ENCODE measurements around the gene FRMD4A. TPM values are rescaled to one million over a fixed set of nuclear protein-coding genes. Genes with fewer than 3 reads are reported as not detected.

The FRMD4A gene
- total and polyA plus RNA-seq, 12 donors = 9.1 to 29.6 (median 14.6) TPM

DNA sequence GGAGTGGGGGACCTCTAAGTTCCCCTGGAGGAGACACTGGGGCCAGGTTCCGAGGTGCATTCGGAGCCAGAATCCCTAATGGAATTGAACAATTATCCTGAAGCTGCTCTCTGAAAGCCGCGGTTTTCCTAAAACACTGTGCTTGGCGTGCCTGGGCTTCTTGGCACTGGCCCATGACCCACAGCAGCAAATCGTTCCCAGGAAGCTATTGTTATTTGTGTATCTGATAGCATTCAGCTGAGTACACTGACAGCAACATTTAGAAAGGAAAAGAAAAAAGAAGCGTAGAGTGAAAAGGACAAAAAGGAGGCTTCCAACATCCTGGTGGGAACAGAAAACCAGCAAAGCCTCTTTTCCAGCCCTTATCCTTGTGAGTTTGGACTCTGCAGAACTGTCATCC, 339.8 kb downstream of the FRMD4A start:
- TF ChIP-seq POLR2A (IDR thresholded peaks at IDR 0.05) = no peak
- TF ChIP-seq, protein P1, sequence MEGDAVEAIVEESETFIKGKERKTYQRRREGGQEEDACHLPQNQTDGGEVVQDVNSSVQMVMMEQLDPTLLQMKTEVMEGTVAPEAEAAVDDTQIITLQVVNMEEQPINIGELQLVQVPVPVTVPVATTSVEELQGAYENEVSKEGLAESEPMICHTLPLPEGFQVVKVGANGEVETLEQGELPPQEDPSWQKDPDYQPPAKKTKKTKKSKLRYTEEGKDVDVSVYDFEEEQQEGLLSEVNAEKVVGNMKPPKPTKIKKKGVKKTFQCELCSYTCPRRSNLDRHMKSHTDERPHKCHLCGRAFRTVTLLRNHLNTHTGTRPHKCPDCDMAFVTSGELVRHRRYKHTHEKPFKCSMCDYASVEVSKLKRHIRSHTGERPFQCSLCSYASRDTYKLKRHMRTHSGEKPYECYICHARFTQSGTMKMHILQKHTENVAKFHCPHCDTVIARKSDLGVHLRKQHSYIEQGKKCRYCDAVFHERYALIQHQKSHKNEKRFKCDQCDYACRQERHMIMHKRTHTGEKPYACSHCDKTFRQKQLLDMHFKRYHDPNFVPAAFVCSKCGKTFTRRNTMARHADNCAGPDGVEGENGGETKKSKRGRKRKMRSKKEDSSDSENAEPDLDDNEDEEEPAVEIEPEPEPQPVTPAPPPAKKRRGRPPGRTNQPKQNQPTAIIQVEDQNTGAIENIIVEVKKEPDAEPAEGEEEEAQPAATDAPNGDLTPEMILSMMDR (IDR thresholded peaks at IDR 0.05) = no peak
- H3K4me3 ChIP-seq = no peak overlapping the region
- H3K4me1 ChIP-seq (replicated peaks in 1 of 2) = peaks cover 6 to 26% of the 10 kb centered on the region in 2 donors
- H3K36me3 ChIP-seq (replicated peaks in 1 of 2) = no peaks in the 10 kb centered on the region
- WGBS, 4 donors = 49 to 64% (median 63%) methylated on average over 7 of the region's 7 CpGs
- intact Hi-C loops (cut with DNase I) = no loop called here
- no peaks in the 10 kb centered on the region for H3K9me3 ChIP-seq (replicated peaks in 1 of 3)
- peak in 3 of 7 donors; percentile 18 to 57 (median 25) for DNase-seq
- no peaks in the 10 kb centered on the region for H3K27me3 ChIP-seq
- H3K27ac ChIP-seq = peak overlapping the region in 4 of 5 donors; percentile 6 to 81 (median 56)

DNA sequence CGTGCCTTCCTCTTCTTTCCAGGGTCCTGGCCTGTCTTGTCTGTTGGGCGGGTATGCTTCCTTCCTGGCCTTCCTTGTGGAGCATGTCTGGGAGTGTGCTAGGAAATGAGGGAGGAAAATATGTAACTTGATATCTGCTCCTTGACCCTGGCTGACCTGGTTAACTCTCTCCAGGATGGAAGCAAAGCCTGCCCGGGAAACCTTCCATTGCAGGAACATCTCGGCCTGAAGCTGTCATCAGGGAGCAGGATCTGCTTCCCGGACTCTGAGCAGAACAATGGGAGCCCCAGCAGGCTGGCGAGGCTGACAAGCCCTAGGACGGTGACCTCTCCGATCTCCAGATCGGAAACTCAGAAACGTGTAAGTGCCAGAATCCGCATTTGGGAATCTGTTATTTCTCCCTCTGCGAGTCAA, 340.3 kb downstream of the FRMD4A start:
- DNase-seq = peak; percentile 31 to 80 (median 58)
- Histone ChIP-seq H3K27ac (peak overlapping the region in 4 of 5 donors; percentile 6 to 81 (median 56)), H3K4me1 (replicated peaks in 1 of 2) (peaks cover 6 to 26% of the 10 kb centered on the region in 2 donors), H3K36me3 (replicated peaks in 1 of 2) (no peaks in the 10 kb centered on the region), H3K4me3 (no peak overlapping the region), H3K27me3 (no peaks in the 10 kb centered on the region), H3K9me3 (replicated peaks in 1 of 3) (no peaks in the 10 kb centered on the region)
- intact Hi-C loops (cut with DNase I) = no loop called here
- 54 to 68% (median 56%) methylated on average over 11 to 12 of the region's 12 CpGs for WGBS, 4 donors
- TF ChIP-seq, protein P1 (IDR thresholded peaks at IDR 0.05) = no peak
- TF ChIP-seq POLR2A (IDR thresholded peaks at IDR 0.05) = no peak

DNA sequence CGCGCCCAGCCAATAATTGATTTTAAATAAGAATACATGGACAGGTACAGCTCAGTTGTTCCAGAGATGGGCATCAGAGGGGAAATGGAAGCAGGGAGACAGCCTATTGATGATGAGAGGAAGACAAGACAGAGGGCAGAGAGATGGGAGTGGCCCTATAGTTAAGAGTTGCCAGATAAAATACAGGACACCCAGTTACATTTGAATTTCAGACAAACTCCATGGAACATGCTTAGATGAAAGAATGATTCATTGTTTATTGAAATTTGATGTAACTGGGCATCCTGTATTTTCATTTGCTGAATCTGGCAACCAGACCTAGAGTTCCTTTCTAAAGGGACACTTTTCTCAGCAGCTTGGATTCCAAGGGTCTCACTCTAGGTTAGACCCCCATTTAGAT, 341.1 kb downstream of the FRMD4A start:
- 82 to 98% (median 97%) methylated on average over 2 of the region's 2 CpGs for WGBS, 4 donors
- Histone ChIP-seq H3K27me3 (no peaks in the 10 kb centered on the region), H3K4me1 (replicated peaks in 1 of 2) (peaks cover 6 to 26% of the 10 kb centered on the region in 2 donors), H3K4me3 (no peak overlapping the region), H3K36me3 (replicated peaks in 1 of 2) (no peaks in the 10 kb centered on the region), H3K27ac (peak overlapping the region in 2 of 5 donors; percentile 54 to 81), H3K9me3 (replicated peaks in 1 of 3) (no peaks in the 10 kb centered on the region)
- no peak for DNase-seq
- no peak for TF ChIP-seq POLR2A (IDR thresholded peaks at IDR 0.05)
- TF ChIP-seq, protein P1 (IDR thresholded peaks at IDR 0.05) = no peak
- intact Hi-C loops (cut with DNase I) = no loop called here

DNA sequence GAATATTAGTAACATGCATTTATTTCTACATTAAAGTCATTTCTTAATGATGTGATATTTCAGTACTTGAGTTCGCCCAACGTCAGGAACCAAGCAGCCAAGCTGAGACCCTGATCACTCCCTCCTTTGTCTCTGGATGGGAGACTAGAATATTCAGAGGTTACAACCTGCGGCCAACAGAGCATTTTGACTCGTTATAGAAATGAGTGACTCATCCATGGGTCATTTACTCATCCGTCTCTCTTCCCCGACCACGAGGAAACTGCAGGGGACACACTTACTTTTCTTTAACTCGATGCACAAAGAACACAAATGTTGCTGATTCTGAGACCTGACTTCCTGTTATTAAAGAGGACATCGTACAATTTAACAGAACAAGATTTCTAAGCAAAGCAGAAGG, 343.3 kb downstream of the FRMD4A start:
- TF ChIP-seq, protein P1 (IDR thresholded peaks at IDR 0.05) = no peak
- TF ChIP-seq POLR2A (IDR thresholded peaks at IDR 0.05) = no peak
- DNase-seq = peak in 1 of 7 donors; percentile 10

More for the DNA sequence above, 343.3 kb downstream of the FRMD4A start:
- intact Hi-C loops (cut with DNase I) = no loop called here
- Histone ChIP-seq H3K4me1 (replicated peaks in 1 of 2) (peaks cover 6 to 19% of the 10 kb centered on the region in 2 donors), H3K9me3 (replicated peaks in 1 of 3) (no peaks in the 10 kb centered on the region), H3K36me3 (replicated peaks in 1 of 2) (no peaks in the 10 kb centered on the region), H3K27ac (peak overlapping the region in 2 of 5 donors; percentile 42 to 50), H3K4me3 (no peak overlapping the region), H3K27me3 (no peaks in the 10 kb centered on the region)
- 24 to 51% (median 33%) methylated on average over 9 of the region's 9 CpGs for WGBS, 4 donors
